Measurements from ENCODE around the gene USP24. TPM values are rescaled to one million over a fixed set of nuclear protein-coding genes. Genes with fewer than 3 reads are reported as not detected.
A peak's percentile ranks its signal among the peaks of the same experiment; 100 is the strongest.

USP24 gene
- total RNA-seq, 1 experiment from 2014 or later: 35.3 TPM

- no CpG with 5 or more reads among the region's 6 CpGs for WGBS (ENCODE audit: extremely low coverage, insufficient read length, low lambda C conversion rate)
Measured at GRCh38 chr1:55155522-55155921, 59.6 kb downstream of the USP24 start.

More at GRCh38 chr1:55155522-55155921, 59.6 kb downstream of the USP24 start:
- no peak overlapping the region for H4K8ac ChIP-seq (replicated peaks; ENCODE audit: insufficient read length, low read depth, low read length)
- Mint-ChIP-seq H3K9me3 (no peaks in the 10 kb centered on the region; a peak in 1 of 5 replicates), H3K27ac (no peak overlapping the region), H3K4me1 (no peaks in the 10 kb centered on the region), H3K27me3 (ENCODE audit: low read depth) (no peaks in the 10 kb centered on the region), H3K4me3 (no peak overlapping the region), H3K36me3 (ENCODE audit: insufficient read depth in 1 of 3, low read depth in 3 of 3) (peaks cover 16 to 54% (median 37%) of the 10 kb centered on the region in 3 experiments; a peak in 6 of 7 replicates)
- H3K14ac ChIP-seq (ENCODE audit: insufficient read depth, low read length): no peak overlapping the region
- H3K4me1 ChIP-seq (ENCODE audit: insufficient read depth, low read length): no peaks in the 10 kb centered on the region
- no peak overlapping the region for H3K27ac ChIP-seq (ENCODE audit: insufficient read length, low read depth, low read length)
- no peaks in the 10 kb centered on the region for H3K79me1 ChIP-seq (ENCODE audit: insufficient read depth, low read depth, low read length, poor library complexity, severe bottlenecking)
- H2BK5ac ChIP-seq (ENCODE audit: insufficient read length, low read length): no peak overlapping the region
- H4K91ac ChIP-seq (ENCODE audit: insufficient read length, low read depth, low read length): no peak overlapping the region
- no peak overlapping the region for H2BK20ac ChIP-seq (ENCODE audit: low read depth, low read length, poor library complexity, severe bottlenecking)
- H3K23me2 ChIP-seq (ENCODE audit: insufficient read length, low read depth, low read length, poor library complexity, severe bottlenecking): no peaks in the 10 kb centered on the region
- H2BK12ac ChIP-seq (ENCODE audit: insufficient read length, low read depth, low read length): no peak overlapping the region
- no peak overlapping the region for H2BK15ac ChIP-seq (ENCODE audit: low read depth, low read length)
- H3K79me2 ChIP-seq (ENCODE audit: insufficient read depth, low read length): no peaks in the 10 kb centered on the region
- no peaks in the 10 kb centered on the region for H4K20me1 ChIP-seq (ENCODE audit: control insufficient read depth, insufficient read depth, insufficient read length)
- H3K27me3 ChIP-seq (ENCODE audit: insufficient read depth, low read length): no peaks in the 10 kb centered on the region
- no peak overlapping the region for H3K4ac ChIP-seq (ENCODE audit: low read depth, low read length)
- no peak for TF ChIP-seq CTCF (conservative IDR thresholded peaks at IDR 0.05)
- H2AK5ac ChIP-seq (ENCODE audit: insufficient read length, low read length): no peak overlapping the region
- DNase-seq: peak; percentile 56
- no peak overlapping the region for H3K23ac ChIP-seq (ENCODE audit: insufficient read length, low read depth, low read length)
- no peak overlapping the region for H3K18ac ChIP-seq (ENCODE audit: insufficient read length, low read depth, low read length)
- H3K9ac ChIP-seq (ENCODE audit: extremely low read depth, insufficient read length, low read length): no peak overlapping the region
- no peaks in the 10 kb centered on the region for H3K9me3 ChIP-seq (ENCODE audit: control insufficient read depth, low read depth, low read length)
- H4K5ac ChIP-seq (ENCODE audit: insufficient read length, low read depth, low read length): no peak overlapping the region
- H2AFZ ChIP-seq (ENCODE audit: low read length): no peak overlapping the region
- H3T11ph ChIP-seq (ENCODE audit: low read length): no peak overlapping the region
- no peak overlapping the region for H3K56ac ChIP-seq (ENCODE audit: insufficient read length, low read depth, low read length)
- H3K4me2 ChIP-seq (ENCODE audit: insufficient read depth, insufficient read length, low read length): no peak overlapping the region
- H2BK120ac ChIP-seq (ENCODE audit: low read depth, low read length, poor library complexity, severe bottlenecking): no peak overlapping the region

Measured in H9 (cell line).